NCI-H82 treated with DMSO at 0.1 percent for 48 hours (cell line): ENCODE results near the gene CCDC174.
"Not testable (repeated sequence)": the region's sequence is repeated elsewhere in the genome, so short reads cannot be mapped to it uniquely, and the experiment has no call there.

Experiments
- DNase-seq: peaks from one replicate; lab custom pipeline; 2025; ENCODE audit not compliant: unreplicated experiment; lab: John Stamatoyannopoulos, UW

Gene CCDC174

DNA sequence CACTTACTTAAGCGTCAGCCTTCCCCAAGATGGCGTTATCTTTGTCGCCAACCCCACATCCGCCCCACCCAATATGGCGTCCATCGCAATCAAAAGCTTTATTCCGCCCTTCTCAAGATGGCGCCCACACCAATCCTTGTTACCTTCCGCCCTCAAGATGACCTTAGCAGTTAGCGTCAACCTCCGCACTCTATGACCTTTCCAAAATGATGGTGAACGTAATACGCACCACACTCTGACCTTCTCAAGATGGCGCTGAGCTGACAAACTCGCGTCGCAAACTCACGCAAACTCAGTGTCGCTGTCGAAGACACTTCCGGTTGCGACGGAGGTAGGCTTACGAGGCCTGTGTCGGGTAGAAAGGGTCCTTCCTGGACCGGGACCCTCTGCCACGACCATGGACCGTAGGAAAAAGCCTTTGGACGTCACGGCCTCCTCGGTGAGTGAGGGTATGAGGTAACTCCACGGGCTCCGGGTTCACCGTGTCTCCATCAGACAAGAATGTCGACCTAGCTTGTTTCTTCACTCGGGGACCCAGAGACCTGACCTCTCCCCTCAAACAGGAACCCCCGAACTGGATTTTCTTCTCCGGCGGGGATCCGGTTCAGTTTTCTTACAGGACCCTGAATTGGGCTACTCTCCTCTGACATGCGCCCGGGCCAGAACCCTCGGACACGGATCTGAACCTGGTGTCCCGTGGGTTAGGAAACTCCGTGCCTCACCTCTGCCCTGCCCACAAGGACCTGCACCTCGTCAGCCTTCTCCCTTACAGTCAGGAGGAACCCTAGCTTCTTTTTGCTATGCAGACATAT, at the start of gene CCDC174:
CCDC174 (plus strand) TSS at position 323 of the 812 bp plus-strand sequence; CDS start at position 398, 75 bp downstream.
- DNase-seq, result peak; percentile 94

DNA sequence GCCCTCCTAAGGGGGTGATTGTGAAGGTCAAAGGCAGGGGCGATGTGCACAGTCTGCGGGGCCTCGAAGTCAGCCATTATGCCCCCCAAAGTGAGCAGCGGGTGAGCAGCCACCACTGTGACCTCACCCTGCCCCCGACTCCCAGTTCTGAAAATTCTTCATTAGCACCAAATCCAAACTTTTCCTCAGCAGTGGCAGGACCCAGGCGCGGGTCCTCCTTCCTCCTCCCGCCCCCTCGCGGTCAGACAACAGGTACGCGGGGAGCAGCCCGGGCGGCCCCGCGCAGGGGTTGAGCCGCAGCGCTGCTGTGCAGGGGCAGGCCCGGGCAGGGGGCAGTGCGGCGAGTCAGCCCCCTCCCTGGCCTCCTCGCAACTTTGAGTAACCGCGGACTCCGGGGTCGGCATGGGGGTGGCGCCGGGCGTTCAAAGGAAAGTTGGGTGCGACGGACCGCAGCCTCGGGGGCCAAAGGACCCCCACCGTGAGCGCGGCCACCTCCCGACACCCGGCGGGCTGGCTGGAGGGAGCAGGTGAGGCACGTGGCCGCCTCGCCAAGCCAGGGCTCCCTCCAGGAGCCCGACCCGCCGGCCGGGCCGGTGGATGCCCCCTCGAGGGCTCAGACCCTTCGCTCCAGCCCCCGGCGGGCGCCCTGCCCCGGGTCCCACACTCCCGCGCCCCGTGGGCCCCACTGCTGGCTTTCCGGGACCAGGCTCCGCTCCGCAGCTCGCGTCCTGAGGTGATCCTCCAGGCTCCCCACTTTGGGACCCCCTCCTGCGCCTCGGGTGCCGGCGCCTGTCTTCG, 49.4 kb upstream of the CCDC174 start:
- no peak for DNase-seq

DNA sequence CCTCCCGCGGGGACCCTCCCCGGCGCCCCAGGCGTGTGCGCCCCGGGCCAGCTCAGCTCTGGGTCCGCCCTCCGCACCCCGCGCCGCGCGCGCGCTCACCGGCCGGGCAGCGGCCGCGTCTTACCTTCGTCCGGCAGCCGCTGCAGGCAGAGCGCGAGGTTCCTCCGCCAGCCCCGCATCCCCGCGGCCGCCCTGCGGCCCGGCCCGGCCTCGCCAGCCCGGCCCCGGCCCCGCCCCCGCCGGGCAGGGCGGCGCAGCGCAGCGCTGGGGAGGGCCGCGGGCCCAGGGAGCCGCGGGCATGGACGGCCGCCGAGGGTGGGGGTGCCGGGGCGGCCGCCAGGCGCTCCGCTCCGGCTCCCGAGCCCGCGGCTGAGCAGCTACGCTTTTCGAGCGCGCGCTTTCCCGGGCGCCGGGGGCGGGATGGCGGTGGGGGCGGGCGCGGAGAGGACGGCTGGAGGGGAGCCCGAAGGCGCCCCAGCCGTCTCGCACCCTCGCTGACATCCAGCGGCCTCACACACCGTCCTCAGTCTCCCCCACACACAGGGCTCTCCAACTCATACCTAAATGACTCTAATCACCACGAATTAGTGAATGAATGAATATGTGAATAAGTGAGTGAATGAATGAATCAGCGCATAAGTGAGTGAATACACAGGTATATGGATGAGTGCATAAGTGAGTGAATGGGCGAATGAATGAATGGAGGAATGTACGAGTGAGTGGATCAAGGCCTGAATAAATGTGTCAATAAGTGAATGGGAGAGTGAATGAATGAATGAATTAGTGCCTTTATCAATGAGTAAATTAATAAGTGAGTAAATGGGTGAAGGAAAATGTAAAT, 48.5 kb upstream of the CCDC174 start:
- DNase-seq, result no peak

DNA sequence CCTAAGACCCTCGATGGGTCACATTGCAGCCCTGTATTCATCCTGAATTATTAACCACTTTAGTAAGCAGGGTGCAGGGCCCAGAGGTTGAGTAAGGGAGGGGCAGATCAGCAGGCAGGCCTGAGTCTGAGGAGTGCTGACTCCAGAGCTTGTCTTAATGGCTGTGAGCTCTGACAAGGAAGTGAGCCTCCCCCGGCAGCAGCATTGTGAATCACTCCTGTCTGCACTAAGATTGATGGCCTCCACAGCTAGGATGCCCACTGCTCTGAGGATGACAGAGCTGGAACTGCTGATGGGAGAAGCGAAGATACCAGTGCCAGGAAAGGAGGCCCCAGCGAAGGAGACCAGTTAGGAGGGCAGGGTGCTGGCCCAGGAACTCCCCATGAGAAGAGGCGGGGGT, 46.5 kb upstream of the CCDC174 start:
- DNase-seq, result no peak

DNA sequence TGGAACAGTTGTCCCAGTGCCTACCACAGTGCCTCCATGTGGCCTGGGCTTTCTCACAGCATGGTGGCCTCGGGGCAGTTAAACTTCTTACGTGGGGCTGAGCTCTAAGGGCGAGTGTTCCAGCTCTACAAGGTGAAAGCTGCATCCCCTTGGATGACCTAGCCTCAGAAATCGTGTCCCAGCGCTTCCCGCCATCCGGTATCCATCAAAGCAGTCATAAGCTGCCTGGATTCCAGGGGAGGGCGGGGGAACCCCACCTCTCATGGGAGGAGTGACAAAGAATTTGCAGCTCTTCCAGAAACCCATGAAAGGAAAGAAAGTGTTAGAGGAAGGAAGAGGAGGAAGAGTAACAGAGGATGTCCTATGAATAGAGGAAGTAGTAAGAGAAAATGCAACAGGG, 45.8 kb upstream of the CCDC174 start:
- DNase-seq, result no peak

DNA sequence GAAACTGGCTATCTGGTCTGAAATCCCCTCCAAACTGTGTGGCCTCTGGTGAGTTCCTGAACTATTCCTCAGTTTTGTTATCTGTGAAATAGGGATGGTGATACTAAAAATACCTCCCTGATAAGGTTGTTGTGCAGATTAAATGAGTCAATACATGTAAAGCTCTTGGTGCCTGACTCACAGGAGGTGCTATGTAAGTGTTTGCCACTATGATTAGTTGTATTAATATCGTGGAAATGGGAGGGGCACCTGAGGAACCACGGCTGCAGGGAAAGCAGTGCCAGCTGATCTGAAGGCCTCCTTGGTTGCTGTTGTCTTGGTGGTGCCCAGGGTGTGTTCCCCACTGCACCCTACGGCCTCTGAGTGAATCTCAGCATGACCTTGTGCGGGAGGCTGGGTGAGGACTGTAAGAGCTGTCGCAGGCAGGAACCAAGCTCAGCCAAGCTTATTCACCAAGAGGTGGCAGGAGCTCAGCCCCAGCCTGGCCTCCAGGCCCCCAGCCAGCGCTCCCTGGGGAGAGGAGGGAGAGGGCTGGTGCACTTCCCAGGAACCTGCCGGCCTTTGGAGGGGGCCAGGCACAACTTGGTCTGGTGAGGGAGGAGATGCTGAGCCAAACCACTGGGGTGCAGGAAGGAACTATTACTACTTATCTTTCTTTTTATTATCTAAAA, 44.8 kb upstream of the CCDC174 start:
- no peak for DNase-seq

DNA sequence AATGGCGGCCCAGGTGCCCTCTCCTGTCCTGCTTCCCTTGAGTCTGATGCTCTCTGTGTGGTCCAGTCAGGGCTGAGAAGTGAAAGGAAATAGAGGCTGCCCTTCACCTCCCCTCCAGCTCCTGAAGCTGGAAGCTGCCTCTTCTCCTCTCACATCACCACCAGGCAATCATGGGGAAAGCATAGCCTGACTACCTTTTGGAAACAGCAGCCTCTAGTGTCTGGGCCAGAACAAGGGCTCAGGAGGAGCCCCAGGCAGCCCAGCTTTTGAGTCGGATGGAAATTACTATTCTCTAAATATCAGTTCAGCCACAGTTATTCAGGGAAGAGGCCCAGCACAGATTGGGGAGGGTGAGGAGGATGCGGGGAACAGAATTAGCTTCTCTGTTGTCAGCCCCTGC, 43.3 kb upstream of the CCDC174 start:
- DNase-seq, result no peak

DNA sequence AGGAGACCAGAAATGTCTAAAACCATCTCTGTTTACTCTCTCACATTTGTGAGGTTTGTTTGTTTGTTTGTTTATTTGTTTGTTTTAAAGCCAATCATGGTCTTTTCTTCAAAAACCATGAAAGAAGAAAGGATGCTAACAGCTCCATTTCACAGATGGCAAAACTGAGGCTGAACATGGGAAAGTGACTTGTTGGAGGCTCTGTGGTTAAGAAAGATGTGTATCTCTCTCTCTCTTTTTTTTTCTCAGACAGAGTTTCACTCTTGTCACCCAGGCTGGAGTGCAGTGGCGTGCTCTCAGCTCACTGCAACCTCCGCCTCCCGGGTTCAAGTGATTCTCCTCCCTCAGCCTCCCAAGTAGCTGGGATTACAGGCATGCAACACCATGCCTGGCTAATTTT, 42.5 kb upstream of the CCDC174 start:
- not testable (repeated sequence) for DNase-seq

DNA sequence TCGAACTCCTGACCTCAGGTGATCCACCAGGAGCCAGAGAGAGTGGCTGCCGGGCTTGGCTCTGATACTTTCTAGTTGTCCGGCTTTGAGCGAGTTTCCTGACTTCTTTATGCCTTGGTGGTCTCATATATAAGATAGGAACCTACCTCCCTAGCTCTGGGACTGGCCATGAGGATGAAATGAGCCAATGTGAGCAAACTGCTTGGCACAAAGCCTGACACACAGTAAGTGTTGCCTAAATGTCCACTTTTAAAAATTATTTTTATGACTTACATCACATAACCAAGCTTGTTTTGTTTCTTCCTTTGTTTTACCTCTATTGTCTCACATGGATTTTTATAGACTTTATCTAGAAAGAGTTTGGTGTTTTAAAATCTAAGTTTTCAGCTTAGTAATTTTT, 42.1 kb upstream of the CCDC174 start:
- no peak for DNase-seq

DNA sequence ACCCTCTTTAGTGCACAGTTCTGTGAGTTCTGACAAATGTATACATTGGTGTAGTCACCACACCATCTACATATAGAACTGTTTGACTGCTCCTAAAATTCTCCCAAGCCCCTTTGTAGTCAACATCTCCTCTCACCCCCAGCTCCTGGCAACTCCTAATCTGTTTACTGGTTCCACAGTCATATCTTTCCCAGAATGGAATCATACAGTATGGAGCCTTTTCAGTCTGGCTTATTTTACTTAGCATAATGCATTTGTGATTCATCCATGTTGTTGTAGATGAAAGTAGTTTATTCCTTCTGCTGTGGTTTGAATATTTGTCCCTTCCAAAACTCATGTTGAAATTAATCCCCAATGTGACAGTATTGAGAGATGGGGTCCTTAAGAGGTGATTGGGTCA, 41.6 kb upstream of the CCDC174 start:
- no peak for DNase-seq

DNA sequence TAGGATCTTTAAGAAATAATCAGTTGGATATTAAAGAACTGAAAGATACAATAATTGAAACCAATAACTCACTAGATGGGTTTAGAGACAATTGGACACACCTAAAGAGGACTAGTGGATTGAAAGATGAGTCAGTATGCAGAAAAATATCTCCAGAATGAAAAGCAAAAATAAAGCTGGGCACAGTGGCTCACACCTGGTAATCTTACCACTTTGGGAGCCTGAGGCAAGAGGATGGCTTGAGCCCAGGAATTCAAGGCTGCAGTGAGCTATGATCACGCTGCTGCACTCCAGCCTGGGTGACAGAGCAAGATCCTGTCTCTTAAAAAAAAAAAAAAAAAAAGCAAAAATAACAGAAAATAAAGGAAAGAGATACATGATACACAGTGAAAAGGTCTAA, 37.4 kb upstream of the CCDC174 start:
- no peak for DNase-seq

DNA sequence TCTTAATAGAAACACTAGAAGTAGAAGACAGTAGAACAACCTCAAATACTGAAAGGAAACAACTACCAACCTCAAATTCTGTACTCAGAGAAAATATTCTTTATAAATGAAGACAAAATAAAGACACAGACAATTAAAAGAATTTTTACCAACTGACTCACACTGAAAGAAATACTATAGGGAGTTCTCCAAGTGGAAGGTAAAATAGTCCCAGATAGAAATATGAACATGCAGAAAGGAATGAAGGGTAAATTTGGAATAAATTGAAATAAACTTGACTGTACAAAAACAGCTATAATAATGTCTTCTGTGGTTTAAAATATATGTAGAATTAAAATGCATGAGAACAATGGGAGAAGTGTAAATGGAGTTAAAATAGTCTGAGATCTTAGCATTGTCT, 36.7 kb upstream of the CCDC174 start:
- DNase-seq, result no peak

DNA sequence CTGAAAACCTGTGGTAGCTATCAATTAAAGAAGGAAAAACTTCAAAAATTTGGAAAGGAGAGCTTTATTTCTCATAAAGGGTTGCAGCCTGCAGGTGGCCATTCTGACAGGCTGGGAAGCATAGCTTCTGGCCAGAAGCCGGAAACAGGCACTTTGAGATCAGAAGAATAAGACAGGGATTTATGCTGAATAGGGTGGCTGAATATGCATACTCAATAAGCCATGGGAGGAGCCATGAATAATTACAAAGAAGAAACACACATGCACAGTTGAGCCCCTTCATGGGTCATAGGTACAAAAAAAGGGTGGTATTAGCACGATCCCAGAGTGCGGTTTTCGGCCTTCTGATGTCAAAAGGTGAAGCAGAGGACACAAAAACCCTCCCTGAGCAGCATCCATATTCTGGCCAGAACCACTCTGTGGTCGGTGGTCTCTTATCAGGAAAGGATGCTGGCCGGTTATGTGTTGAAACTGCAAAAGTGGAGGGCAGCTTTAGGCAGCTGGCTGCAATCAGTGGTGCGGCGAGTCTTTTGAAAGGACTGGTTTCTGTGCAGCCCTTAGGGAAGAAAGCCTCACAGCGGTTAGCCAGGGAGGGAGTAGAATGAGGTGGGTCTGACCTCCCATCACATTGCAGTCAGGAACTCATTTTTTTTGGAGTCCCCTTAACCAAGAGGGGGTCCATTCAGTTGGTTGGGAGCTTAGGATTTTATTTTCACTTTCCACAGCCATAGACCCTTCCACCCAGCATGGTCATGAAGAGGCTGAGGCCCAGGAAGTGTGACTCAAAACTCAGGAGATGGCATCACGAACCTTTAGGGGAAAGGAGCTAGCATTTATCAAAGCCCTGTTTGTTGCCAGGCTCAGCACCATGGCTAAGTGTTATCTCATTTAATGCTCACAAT, 34.7 kb upstream of the CCDC174 start:
- DNase-seq, result no peak

DNA sequence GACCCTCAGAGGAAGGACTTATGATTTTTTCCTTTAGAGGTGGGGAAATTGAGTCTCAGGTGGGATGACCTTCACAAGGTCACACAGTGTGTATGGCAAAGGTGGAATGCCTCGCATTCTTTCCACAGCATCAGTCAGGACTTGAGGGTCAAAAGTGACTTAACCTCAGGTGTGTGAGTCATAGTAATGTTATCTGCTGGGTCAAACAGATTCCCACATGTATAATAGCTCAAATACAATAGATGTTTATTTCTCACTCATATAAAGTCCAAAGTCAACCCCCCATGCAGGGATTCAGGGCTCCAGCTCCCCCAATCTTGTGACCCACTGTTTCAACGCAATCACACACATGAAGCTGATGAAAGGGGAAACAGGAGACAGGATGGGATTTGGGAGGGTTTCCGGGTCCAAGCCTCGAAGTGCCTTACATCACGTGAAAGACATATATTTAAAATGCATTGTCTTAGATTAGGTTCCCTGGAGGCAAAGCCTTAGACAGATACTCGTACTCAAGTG, 34.0 kb upstream of the CCDC174 start:
- DNase-seq, result no peak

DNA sequence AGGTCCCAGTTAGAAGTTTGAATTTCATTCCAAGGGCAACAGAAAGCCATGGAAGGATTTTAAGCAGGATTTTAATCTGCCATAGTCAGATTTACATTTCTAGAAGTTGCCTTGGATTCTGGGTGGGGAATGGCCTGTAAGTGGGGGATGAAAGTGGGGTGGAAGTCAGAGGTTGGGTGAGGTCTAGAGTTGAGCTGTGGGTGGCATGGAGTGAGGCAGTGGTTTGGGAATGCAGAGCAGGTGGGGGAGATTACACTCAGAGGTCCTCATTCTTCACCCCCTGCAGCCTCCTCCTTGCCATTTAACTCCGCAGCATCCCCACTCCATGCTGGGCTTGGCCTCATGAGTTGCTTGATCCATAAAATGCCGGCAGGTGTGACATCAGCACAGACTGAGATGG, 32.0 kb upstream of the CCDC174 start:
- DNase-seq, result no peak

DNA sequence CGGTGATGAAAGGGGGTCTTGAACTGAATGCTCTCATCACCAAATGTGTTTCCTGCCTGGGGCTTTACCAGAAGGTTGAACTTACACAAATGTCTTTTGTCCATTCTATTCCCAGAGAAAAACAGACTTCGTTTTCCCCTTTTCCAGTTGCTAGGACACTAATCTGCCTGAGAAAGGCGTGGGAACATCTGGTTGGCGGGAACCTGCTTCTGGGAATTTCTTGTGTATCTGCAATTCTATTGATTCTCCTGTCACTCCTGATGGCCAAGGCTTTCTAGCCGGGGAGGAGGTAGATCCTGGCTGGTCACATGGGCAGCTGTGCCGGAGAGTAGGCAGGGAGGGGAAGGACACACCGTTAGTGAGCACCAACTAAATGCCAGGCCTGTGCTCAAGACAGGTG, 31.1 kb upstream of the CCDC174 start:
- DNase-seq, result no peak

DNA sequence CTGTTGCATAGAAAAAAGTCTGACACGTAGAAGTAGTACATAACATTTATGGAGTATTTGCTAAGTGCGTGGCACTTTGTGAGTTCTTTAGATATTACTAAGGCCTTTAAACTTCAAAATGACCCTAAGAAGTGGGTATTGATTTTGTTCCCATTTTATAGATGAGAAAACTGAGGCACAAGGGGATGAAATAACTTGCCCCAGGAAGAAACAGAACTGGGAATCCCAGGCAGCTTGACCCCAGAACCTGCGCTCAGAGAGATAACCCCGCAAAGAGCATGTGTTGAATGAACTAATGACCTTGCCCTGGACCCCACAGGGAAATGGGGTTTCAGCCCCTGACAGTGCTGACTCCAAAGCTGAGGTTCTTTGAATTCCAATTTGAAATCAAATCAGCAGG, 30.5 kb upstream of the CCDC174 start:
- no peak for DNase-seq

DNA sequence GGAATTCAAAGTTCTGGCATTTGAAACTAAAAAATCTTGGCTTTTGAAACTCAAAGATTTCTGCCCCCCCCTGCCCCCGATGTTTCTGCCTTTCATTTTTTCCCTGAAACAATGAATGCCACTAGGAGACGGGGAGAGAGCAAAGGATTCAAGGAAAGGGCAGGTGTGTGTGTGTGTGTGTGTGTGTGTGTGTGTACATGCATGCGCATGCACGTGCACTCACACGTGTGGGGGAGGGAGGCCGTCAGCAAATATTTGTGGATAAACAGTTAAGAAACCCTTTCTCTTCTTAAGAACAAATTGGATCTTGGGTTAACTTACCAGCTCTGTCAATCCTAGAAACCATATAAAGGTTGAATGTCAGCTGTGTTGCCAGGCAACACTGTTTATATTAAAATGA, 29.2 kb upstream of the CCDC174 start:
- DNase-seq, result no peak

DNA sequence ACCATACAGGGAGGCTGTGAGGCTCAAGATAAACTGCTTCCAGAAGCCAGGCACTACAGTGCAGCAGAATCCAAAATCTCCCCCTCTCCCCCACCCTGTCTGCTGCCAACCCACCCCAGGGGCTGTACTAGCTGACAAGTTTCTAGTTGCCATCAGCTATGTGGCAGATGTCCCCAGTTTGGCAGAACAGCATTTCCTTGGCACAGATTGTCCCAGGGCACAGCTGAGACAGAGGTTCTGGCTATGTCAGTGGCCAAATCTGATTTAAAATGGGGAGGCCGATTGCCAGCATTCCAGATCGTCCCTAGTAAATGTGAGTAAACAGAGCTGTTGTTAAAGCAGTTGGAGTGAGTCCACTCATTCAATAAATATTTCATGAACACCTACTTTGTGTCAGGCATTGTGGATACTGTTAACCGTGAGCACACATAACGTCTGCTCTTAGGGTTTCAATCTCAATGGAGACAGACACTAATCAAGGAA, 28.0 kb upstream of the CCDC174 start:
- no peak for DNase-seq

DNA sequence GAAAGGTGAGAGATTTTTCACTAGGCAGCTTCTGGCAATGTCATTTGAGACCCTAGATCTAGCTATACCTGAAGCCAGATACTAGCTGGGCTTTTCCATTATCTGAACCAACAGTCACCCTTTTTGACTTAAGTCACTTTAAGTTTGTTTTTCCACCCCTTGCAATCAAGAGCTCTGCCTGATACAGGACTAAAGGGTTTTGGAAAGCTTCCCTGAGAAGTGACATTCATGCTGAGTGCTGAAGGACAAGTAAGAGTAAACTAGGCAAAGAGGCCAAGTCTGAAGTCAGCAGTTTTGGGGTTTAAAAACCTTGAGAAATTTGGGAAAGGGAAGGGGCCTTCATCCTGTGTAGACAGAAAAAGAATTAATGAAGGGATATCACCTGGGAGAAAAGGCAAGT, 27.1 kb upstream of the CCDC174 start:
- no peak for DNase-seq
